ENCODE measurements around the gene C14orf93.

- TF ChIP-seq EZH2 (IDR thresholded peaks at IDR 0.05; ENCODE audit: low read length, missing control alignments) (no peak), CTCF (conservative IDR thresholded peaks at IDR 0.05 in 1 of 2, IDR thresholded peaks at IDR 0.05 in 1 of 2; ENCODE audit: low read depth in 1 of 2, low read length in 2 of 2) (peak; percentile 77 to 92)
These were observed 23.4 kb downstream of the C14orf93 start for GRCh38 chr14:22986508-22987054.
